Limb (tissue), 2 donors: ENCODE results near the gene AIFM1.

ENCODE experiments used
- DNase-seq, 2 donors: peaks; one replicate each; pipeline ENCODE4 v3.0.0-alpha.2; 2016; ENCODE audit errors: extremely low spot score in 2 of 2

AIFM1 gene

GRCh38 chrX:130093271-130093670 lies 72.4 kb downstream of the AIFM1 start:
- no peak for DNase-seq

- DNase-seq, result no peak
Measured at GRCh38 chrX:130091980-130092522, 73.6 kb downstream of the AIFM1 start.

- no peak for DNase-seq
Measured at GRCh38 chrX:130090364-130090763, 75.3 kb downstream of the AIFM1 start.

GRCh38 chrX:130086447-130087206 lies 79.0 kb downstream of the AIFM1 start:
- DNase-seq, result no peak

- DNase-seq, result no peak
Measured at GRCh38 chrX:130085551-130086446, 79.8 kb downstream of the AIFM1 start.

- no peak for DNase-seq
Measured at GRCh38 chrX:130084631-130085237, 80.9 kb downstream of the AIFM1 start.

- no peak for DNase-seq
Measured at GRCh38 chrX:130083656-130084382, 81.8 kb downstream of the AIFM1 start.

GRCh38 chrX:130083107-130083490 lies 82.5 kb downstream of the AIFM1 start:
- DNase-seq, result no peak

- DNase-seq, result no peak
Measured at GRCh38 chrX:130082244-130083106, 83.2 kb downstream of the AIFM1 start.

GRCh38 chrX:130081421-130082045 lies 84.1 kb downstream of the AIFM1 start:
- no peak for DNase-seq

GRCh38 chrX:130080791-130081367 lies 84.8 kb downstream of the AIFM1 start:
- DNase-seq, result no peak

GRCh38 chrX:130079824-130080406 lies 85.7 kb downstream of the AIFM1 start:
- DNase-seq, result peak; percentile 44 to 63
